ENCODE measurements around the gene DLX3. TPM values are rescaled to one million over a fixed set of nuclear protein-coding genes. Genes with fewer than 3 reads are reported as not detected.

DLX3 gene
- total and polyA plus RNA-seq, 8 donors = 0.68 TPM; not detected in 7

GRCh38 chr17:49987290-49987585, 7.8 kb downstream of the DLX3 start:
- Histone ChIP-seq H3K27me3 (peaks cover 4 to 91% (median 65%) of the 10 kb centered on the region in 3 donors), H3K36me3 (no peaks in the 10 kb centered on the region), H3K27ac (no peak overlapping the region), H3K9me3 (no peaks in the 10 kb centered on the region), H3K4me1 (peaks cover 0 to 9% (median 3%) of the 10 kb centered on the region in 4 donors), H3K4me3 (no peak overlapping the region)
- intact Hi-C loops (cut with DNase I; ENCODE audit: low total_unique reads) = no loop called here
- 39 to 61% (median 50%) methylated on average over 2 of the region's 2 CpGs for WGBS, 5 donors
- DNase-seq = no peak
- no peak for TF ChIP-seq CTCF (IDR thresholded peaks at IDR 0.05)
- no peak for TF ChIP-seq EP300 (IDR thresholded peaks at IDR 0.05)
- TF ChIP-seq POLR2AphosphoS5 (IDR thresholded peaks at IDR 0.05) = no peak
- no peak for TF ChIP-seq POLR2A (IDR thresholded peaks at IDR 0.05)

GRCh38 chr17:49986396-49987289, 8.4 kb downstream of the DLX3 start:
- H3K4me3 ChIP-seq = no peak overlapping the region
- TF ChIP-seq POLR2AphosphoS5 (IDR thresholded peaks at IDR 0.05) (no peak), EP300 (IDR thresholded peaks at IDR 0.05) (no peak), POLR2A (IDR thresholded peaks at IDR 0.05) (no peak), CTCF (IDR thresholded peaks at IDR 0.05) (no peak)
- peaks cover 4 to 91% (median 62%) of the 10 kb centered on the region in 3 donors for H3K27me3 ChIP-seq
- peaks cover 0 to 9% (median 3%) of the 10 kb centered on the region in 4 donors for H3K4me1 ChIP-seq
- H3K27ac ChIP-seq = no peak overlapping the region
- H3K9me3 ChIP-seq = no peaks in the 10 kb centered on the region
- no peak for DNase-seq
- H3K36me3 ChIP-seq = no peaks in the 10 kb centered on the region
- intact Hi-C loops (cut with DNase I; ENCODE audit: low total_unique reads) = no loop called here
- 51 to 72% (median 63%) methylated on average over 6 of the region's 6 CpGs for WGBS, 5 donors

- Histone ChIP-seq H3K9me3 (no peaks in the 10 kb centered on the region), H3K27me3 (peaks cover 4 to 91% (median 51%) of the 10 kb centered on the region in 3 donors)
Measured at GRCh38 chr17:49985310-49985990, 9.6 kb downstream of the DLX3 start.

More at GRCh38 chr17:49985310-49985990, 9.6 kb downstream of the DLX3 start:
- Histone ChIP-seq H3K27ac (no peak overlapping the region), H3K4me1 (peaks cover 0 to 9% (median 3%) of the 10 kb centered on the region in 4 donors), H3K4me3 (no peak overlapping the region), H3K36me3 (no peaks in the 10 kb centered on the region)
- TF ChIP-seq POLR2A (IDR thresholded peaks at IDR 0.05) = no peak
- no peak for TF ChIP-seq POLR2AphosphoS5 (IDR thresholded peaks at IDR 0.05)
- TF ChIP-seq EP300 (IDR thresholded peaks at IDR 0.05) = no peak
- TF ChIP-seq CTCF (IDR thresholded peaks at IDR 0.05) = no peak
- intact Hi-C loops (cut with DNase I; ENCODE audit: low total_unique reads) = no loop called here
- no peak for DNase-seq
- 27 to 55% (median 53%) methylated on average over 3 of the region's 3 CpGs for WGBS, 5 donors
